HG03108 (cell line): ENCODE measurements around the gene PIP5K1C.
"Not testable (repeated sequence)": the region's sequence is repeated elsewhere in the genome, so short reads cannot be mapped to it uniquely, and the experiment has no call there.

Source experiments
- ATAC-seq: cut with Tn5 transposase; IDR thresholded peaks from one replicate; pipeline ENCODE4 v1.9.1; 2021; ENCODE audit warnings: moderate library complexity; ENCODE audit not compliant: unreplicated experiment

The PIP5K1C gene

DNA sequence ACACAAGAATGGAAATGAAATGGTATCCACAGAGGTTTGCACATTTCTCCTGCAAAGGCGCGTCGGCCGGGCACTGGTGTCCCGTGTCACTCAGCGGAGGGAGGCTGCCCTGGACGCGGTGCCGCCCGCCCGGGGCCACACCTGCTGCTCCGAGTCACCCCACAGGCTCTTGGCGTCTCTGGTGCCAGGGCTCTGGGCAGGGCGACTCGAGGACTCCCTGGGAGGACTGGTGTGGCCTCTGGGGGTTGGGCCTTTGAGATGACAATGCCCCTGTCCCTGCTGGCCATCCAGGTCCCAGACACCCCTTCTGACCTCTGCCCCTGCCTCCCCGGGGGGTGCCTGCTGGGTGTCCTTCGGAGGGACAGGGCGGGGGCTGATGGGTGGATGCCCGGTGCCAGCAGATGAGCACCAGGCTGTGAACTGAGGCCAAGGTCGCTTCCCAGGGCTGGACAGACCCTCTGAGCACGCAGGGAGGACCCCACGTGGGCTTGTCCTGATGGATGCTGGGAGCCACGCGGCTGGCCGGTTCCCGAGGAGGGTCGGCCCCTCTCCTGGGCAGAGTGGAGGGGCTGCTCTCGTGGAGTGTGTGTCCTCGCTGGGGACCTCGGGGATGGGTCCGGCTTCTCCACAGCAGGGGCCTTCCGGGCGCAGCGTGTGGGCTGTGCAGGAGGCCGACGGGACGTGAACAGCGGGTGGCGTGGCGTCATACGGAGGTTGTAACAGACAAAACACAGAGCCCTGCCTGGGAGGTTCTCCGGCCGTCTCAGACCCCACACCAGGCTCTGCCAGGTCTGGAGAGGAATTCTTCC lies 69.0 kb downstream of the PIP5K1C start:
- ATAC-seq: no peak

DNA sequence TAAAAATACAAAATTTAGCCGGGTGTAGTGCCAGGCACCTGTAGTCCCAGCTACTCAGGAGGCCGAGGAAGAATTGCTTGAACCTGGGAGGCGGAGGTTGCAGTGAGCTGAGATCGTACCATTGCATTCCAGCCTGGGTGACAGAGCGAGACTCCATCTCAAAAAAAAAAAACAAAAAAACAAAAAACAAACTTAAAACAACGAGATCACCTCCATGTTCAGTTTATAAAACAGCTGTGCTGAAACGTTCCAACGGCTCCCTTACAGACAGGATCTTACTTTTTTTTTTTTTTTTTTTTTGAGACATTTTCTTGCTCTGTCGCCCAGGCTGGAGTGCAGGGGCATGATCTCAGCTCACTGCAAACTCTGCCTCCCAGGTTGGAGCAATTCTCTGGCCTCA lies 71.5 kb downstream of the PIP5K1C start:
- ATAC-seq: not testable (repeated sequence)

DNA sequence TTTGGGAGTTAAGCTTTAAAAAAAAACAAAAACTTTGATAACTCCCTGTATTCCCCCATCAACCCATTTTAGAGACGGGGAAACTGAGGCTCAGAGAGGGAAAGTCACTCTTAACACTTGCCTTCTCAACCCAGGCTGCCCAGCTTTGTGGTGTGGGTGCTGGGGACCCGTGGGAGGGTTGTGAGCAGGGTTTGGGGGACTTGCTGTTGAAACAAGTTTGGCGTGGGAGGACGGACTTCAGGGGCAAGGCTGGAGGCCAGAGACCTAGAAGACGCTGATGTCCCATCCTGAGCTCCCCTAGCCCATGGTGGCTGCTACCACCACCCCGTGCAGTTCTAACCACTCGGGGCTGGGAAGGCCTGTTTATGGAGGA lies 72.9 kb downstream of the PIP5K1C start:
- no peak for ATAC-seq

DNA sequence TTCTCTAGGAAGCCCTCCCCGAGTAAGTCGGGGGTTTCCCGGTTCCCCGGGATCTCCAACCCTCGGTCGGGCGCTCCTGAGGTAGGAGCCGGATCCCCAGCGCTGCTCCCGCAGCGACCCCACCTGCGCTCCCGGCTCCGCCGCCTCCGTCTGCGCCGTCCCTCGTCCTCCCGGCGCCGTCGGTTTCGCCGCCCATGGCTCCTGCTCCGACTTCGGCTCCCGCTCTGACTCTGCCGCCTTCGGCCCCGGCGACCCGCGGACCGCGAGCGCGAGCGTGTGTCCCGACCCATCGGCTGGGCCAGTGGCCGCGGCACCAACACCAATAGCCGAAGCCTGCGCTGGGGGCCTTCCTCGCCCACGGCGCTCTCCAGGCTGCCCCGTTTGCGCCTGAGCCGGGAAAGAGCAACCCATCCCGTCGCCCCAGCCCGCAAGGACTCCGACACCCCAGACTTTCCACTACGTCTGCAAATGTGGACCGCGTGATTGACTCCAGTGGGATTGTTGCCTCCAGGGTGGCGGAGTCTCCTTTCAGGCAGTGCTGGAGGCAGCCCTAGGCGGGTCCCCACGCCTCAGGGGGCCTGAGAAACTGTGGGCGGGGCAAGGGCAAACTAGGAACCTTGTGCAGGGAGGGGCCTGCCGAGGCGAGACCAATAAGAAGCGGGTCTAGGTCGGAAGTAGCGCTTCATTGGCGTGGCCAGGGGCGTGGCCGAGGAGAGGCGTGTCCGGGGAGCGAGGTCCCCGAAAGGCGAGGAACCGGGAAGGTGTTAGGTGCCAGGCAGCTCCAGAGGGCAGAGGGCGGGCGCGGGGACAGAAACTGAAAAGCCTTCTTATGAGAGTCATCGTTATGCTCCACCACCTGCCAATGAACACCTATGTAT lies 73.6 kb downstream of the PIP5K1C start, which contains the start of gene CACTIN:
Gene CACTIN (minus strand): TSS at position 318 of the 878 bp plus-strand sequence. CDS start 28 bp downstream, at position 290.
- peak; percentile 87 for ATAC-seq

DNA sequence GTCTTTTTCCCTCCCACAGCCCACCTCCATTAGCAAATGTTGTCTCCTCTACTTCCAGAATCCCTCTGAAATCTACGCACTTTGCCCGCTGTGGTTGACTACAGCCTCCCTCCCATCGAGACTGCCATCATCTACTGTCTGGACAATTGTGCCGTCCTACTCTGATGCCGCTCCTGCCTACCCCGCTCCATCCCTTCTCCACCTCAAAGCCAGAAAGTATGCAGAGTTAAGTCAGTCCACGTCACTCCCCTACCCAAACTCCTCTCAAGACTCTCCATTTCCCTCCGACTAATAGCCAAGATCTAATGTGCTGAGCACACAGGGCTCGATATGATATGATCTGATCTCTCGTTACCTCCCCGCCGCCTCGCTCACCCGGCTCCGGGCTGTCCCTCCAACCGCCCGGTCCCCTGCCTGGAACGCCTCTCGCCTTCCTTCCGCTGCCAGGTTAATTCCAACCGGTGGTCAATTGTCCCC lies 74.2 kb downstream of the PIP5K1C start:
- no peak for ATAC-seq

DNA sequence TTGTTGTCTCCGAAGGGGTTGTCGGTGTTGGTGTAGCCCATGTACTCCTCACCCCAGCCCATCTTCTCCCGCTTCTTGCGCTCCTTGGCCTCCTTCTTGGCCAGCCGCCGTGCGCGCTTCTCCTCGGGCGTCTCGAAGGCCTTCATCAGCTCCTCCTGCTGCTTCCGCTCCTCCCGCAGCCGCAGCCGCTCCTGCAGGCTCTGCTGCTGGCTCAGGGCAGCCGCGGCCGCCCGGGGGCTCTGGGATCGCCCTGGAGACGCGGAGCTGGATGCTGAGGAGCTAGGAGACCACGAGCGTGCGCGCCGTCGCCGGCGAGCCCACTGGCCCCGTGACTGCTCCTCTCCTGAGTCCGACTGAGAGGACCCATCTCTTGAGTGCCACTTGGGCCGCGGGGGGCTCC lies 76.6 kb downstream of the PIP5K1C start:
- ATAC-seq: no peak

DNA sequence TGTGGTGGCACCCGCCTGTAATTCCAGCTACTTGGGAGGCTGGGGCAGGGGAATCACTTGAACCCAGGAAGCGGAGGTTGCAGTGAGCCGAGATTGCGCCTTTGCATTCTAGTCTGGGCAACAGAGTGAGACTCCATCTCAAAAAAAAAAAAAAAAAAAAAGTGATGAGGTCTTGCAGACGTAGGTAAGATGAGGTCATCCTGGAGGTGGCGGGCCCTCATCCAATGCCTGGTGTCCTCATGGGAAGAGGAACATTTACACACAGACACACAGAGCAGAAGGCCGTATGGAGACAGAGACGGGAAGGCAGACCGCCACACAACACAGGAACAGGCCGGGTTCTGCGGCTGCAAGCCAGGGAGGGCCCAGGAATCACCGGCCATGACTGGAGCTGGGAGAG lies 78.0 kb downstream of the PIP5K1C start:
- no peak for ATAC-seq

DNA sequence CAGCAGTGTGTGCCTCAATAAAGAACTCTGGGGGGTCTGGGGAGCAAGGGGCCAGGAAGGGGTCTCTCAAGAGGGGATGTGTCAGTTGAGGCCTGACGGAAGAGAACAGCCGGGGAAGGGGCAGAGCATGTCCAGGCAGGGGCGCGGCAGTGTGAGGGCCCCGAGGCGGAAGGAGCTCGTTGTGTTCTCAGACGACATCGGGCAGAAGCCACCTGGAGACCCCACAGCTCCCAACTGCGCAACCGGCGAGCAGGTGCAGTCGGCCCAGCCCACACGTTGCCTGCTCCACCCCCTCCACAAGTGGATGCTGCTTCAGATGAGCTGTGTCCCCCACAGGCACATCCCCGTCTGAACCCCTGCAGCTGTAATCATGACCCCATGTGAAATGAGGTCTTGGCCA lies 78.6 kb downstream of the PIP5K1C start:
- ATAC-seq: no peak

DNA sequence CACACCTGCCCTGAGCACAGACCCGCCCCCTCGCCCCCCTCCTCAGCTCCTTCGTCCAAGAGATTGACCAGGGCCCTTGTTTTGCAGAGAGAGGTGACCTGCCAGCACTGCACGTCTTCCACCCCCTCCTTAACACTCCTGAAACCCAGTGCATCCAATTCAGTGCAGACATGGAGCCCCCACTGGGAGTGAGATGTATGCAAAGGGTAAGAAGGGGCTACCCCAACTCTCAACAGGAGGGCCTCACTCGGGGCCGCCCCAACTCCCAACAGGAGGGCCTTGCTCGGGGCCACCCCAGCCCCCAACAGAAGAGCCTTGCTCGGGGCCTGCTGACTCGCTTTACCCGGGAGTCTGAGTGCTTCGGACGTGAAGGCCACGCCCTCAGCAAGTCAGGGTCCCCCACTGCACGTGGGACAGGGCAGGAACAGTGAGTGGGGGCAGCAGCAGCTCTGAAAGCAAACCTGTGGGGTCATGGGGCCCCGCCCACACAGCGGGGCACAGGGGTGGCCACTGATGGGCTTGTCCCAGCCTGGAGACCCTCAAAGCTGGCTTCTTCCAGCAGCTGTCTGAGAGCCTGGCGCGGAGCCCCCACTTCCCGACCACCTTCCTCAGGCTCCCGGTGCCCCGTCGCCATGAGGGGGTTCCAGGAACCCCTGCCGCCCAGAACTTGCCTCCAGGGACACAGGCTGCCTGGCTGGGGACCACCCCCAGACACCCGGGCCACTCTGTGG lies 79.3 kb downstream of the PIP5K1C start:
- no peak for ATAC-seq

DNA sequence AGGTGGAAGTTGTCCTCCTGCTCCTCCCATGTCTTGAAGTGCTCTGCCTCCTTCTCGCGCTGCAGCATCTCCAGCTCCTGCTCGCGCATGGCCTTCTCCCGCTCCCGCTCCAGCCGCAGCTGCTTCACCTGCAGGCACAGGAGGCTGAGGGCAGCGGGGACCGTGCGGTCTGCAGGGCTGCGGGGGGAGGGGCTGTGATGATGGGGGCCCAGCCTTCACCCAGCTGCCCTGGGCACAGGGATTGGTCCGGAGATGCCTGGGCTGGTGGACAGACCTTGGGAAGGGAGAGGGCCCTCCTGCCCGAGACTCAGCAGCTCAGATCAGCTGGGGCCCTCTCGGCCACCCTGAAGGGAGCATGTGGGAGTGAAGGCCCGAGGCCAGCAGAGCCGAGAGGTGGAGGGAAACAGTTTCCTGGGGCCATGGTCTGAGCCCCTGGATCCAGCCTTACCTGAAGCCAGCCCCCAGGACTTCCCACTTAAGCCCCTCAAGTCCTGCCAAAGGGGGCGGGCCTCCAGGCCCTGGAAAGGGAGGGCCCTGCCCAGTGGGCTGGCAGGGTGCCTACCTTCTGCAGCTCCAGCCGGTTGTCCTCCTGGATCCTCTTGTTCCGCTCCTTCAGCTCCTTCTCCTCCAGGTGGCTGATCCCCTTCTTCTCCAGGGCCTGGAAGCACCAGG lies 80.0 kb downstream of the PIP5K1C start:
- no peak for ATAC-seq

DNA sequence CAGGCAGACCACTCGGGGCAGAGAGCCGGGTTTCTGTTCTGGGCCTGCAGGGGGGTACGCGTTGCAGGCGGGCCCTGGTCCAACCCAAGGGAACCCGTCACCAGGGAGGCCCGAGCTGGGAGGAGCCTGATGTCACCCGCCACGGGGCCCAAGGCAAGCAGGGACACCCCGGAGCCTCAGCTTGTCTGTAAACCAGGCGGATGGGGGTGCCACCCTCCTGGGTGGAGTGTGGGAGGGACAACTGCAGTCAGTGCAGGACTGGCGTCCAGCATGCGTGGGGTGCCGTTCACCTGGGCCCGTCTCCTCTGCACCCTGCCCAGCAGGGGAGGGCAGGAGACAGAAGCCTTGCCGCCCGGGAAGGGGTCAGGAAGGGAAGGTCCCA lies 80.6 kb downstream of the PIP5K1C start:
- ATAC-seq: no peak

DNA sequence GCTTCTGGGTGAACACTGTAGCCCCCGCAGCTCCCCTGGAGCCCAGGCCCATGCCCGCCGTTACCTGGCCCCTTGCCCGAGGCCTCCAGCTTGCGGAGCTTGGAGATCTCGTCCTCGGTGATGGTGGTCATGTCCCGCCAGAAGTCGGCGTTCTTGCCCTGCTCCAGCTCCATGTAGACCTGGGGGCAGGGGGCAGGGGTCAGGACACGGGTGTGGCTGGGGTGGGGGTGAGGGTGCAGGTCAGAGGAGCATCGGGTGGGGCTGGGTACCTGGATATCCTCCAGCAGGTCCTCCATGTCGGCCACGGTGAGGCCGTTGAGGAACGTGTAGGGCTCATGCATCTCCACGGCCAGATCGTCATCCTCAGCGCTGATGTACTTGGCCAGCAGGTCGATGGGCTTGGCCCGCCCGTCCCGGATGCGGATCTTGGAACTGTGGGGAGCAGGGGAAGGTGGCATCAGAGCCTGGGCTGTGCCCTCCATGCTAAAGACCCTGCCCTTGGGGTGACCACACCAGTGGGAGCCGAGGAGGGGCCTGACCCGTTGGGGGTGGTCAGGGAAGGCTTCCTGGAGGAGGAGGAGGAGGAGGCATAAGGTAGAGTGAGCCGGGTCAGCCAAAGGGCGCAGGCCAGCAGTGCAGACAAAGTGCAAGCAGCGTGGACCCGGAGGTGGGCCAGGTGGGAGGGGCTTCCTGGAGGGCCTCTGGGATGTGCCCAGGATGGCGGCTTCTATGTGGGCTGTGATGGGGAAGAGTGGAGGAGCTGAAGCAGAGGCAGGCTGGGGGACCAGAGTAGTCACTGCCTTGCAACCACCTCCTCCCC lies 81.2 kb downstream of the PIP5K1C start:
- no peak for ATAC-seq

DNA sequence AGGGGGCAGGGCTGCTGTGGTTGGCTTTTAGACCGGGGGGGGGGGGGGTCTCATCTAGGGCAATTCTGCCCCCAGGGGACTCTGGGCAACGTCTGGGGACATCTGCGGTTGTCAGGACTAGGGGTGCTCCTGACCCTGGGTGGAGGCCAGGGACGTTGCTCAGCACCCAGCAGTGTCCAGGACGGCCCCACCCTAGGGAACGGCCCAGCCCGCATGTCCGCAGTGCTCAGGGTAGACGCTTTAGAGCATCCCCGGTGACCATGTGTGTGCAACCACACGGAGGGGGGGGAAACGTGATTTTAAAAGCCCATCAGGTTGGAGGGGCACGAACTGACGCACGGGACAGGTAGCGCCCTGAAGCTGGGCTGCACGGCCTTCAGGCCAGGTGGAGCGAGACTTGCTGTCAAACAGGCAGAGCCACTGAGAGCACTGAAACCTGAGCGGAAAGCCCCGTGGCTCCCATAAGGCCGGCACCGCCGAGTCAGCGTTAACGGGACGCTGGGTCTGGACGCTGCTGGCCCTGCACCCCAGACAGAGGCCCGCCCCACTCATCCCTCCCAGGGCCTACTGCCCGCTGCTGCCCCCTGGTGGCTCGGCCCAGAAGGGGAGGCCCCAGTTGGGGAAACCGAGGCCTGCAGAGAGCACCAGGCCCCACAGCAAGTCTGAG lies 82.0 kb downstream of the PIP5K1C start:
- ATAC-seq: no peak

DNA sequence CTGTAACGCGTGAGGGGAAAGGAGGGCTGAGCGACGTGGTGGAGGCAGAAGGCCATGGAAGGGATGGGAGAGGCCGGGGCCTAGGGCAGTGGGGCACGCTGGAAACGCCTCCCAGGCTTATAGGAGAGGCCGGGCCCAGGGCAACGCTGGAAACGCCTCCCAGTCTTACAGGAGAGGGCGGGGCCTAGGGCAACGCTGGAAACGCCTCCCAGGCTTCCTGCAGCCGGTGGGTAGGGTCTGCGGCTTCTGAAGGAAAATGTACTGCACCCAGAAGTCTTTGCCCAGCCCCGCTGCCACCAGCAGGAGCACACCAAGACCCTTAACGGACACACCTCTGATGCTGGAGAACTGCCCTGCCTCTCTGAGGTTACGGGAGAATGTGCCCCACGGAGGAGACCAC lies 82.8 kb downstream of the PIP5K1C start:
- no peak for ATAC-seq

DNA sequence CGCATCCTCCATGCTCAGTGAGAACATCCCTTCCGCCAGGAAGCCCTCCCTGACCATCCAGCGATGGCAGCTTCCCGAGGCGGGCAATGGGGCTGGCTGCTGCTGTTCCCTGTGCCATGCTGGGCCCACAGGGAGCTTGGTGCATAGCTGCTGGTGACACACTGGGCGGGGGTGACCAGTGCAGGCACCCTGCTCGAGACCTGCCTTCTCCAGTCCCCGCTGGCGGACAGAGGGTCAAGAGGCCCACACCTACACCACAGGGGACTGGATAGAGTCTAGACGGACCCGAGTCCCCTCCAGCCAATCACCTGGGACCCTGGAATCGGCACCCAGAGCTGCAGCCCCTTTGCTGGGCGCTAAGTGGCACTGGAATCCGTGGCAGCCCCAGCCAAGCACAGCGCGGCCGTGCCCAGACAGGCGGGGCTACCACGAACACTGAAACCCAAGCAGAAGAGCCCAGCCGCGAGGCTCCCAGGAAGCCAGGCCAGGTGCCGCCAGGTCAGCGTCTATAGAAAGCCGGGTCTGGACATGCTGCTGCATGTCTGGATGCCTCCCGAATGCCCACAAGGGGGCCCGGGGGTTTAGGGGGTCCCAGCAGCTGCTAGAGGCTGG lies 84.6 kb downstream of the PIP5K1C start:
- ATAC-seq: no peak

DNA sequence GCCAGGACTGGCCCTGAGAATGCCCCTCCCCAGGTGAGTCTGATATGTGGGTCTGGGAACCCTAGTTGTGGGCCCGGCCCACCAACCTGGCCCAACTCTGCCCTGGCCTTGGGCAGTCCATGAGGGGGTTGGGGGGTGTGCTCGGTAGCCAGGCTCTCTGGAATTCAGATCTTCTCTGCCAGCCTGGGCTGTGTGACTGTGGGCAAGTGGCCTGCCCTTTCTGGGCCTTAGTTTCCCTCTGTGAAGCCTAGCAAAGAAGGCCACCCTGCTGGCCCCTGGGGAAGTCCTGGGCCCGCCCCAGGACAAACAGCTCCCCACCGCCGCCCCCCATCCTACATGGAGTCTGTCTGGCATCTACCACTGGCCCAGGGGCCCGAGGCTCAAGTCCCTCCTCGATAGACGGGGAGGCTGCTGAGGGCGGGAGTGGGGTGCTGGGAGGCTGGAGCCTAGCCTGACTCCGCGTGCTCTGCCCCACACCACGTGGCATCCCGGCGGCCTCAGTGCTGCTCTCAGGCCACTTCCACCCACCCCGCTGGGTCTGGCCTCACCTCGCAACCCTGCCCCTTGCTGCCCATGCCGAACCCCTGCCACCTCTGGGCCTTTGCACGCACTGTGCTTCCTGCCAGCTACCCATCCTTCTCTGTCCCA lies 85.3 kb downstream of the PIP5K1C start:
- no peak for ATAC-seq

DNA sequence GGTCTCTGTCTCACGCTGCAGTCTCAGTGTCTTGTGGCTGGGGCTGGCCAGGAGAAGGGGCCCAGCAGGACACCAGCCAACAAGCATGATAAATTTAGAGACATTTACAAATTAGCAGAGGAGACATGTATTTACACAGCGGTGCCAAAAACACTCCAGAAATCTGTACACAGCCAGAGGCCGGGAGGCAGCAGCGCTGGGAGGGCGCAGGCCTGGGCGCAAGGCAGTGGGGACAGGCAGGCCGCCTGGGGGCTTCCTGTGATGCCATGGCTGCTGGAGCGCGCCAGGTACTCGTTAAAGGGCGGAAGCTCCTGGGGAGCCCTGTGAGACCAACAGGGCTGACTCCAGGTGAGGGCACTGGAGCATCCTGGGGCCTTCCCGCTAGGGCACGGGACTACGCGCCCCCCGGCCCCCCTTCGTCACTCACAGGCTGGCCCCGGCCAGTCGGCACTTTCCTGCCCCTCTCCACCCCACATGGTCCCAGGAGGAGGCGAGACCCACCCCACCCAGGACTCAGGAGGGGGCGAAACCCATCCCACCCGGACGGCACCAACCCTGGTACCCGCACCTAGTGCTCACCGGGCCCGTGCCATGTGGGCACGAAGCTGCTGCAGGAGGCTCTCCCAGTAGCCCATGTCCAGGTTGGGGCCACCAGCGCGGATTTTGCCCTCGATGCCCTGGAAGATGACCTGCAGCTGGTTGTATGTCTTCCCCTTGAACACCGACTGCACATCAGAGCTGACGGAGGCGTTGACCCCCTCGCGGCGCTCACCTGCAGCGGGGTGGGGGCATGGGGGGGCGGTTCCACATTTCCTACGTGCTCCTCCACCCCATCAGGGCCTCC lies 86.2 kb downstream of the PIP5K1C start:
- ATAC-seq: no peak
